Ureter (tissue), 1 donor: ENCODE data around the gene UBA1. TPM values are rescaled to one million over a fixed set of nuclear protein-coding genes. Genes with fewer than 3 reads are reported as not detected.

Experiments used
- DNase-seq: peaks from one replicate; pipeline ENCODE4 v3.0.0-alpha.2; 2020; ENCODE audit warnings: low spot score
- total RNA-seq: library from RNA; stranded (reverse); gene quantifications from one replicate; pipeline ENCODE4 v1.2.4, GENCODE V29; 2023
- donor health status: DM: yes; HTN: yes; CAD: no.

UBA1 gene
- total RNA-seq, 1 donor from 2014 or later = 193 TPM

GRCh38 chrX:47187106-47187677 is 6.4 kb upstream of the UBA1 start:
- DNase-seq = no peak

DNA sequence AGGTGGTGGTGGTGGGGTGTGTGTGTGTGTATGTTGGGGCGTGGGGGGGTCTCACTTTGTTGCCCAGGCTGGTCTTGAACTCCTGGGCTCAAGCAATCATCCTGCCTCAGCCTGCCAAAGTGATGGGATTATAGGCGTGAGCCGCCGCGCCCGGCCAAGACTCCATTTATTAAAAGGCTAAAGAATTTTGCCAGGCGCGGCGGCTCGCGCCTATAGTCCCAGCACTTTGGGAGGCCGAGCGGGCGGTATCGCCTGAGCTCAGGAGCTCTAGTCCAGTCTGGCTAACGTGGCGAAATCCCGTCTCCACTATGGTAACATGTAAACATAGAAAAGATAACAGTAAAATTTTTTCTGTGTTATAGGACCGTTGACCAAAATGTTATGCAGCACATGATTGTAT is 3.7 kb upstream of the UBA1 start:
- no peak for DNase-seq

- peak; percentile 83 for DNase-seq
Observed at GRCh38 chrX:47190445-47191269, 3.0 kb upstream of the UBA1 start.

DNA sequence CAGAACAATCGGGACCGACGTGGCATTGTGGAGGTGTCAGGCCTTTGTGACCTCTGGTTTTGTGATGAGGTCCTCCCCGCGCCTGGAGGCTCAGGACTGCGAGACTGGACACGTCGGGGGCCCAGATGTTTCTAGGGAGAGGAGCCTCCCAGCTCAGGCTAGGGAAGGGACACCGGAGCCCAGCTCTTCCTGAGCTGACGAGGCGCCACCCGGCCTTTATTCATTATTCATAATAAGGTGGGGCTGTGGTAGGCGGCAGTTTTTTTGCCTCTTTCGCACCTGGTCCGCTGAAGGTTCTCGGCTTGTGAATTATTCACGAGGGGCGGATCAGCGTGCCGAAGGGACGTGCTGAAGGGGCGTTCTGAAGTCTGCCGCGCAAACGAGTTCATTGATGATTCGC is 2.3 kb upstream of the UBA1 start:
- DNase-seq = no peak

DNA sequence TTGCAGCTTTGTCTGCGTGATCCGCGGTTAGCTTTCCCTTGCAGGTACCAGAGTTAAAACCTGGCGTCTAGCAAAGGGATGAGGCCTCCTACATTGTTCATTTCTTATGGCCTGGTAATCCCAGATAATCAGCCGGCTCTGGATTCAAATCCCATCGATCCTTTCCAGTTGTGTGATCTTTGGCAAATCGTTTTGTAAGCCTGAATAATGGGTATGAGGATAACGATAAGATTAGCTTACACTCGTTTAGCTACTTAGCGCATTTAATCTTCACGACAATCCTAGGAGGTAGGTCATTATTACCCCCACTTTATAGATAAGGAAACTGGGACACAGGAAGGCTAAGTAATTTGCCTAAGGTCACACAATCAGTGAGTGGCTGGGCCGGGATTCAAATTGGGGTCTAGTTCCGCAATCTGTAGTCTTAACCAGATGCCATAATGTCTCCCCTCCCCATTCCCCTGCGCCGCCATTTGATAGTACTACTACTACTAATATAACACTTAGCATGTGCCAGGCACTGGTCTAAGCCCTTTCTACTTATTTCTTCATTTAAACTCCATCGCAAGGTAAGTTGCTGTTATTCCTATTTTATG is 1.7 kb upstream of the UBA1 start:
- DNase-seq = no peak

DNA sequence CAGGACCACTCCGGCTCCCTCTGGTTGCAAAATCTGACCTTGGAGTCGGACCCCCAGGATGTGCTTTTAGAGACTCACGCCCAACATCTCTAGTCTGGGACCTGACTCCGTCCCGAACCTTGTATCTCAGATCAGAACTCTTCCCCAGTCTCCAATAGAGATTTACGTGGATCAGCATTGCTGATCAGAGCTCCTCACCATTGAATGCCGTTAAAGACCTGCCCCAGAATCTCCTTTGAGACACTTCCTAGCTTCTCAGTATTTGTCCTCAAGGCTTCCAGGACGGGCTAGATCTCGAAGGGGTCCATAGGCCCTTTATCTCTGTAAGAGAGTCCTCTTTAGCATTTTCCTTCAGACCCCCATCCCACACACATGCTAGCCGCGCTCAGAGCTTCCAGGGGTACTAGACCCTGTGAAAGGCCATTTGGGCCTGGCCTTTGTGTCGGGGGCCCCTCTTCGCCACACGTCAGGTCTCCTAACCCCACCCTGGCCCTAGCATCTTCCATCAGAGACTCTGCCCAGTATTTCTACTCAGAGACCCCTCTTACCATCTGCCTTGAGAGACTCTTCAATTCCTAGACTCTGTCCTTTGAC is 662 bp downstream of the UBA1 start:
- no peak for DNase-seq

DNA sequence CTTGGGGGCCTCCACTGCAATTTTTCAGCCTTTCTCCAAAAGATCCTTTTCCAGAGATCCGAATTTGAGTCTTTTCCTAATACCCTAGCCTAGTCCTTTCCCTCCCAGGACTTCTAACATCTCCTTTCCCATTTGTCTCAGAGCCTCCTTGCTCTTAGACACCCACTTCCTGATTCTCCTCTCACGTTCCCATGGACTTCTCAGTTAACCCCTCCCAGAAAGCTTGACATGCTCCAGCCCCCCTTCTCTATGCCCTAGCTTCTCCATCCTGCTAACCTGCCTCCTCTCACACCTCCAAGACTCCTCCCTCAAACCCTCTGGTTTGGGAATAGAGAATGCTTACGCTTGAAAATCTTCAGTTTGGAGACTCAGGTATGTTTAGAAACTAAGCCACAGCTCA is 2.5 kb downstream of the UBA1 start:
- no peak for DNase-seq

- DNase-seq = no peak
Observed at GRCh38 chrX:47197526-47197925, 3.9 kb downstream of the UBA1 start.

GRCh38 chrX:47198026-47198686 is 4.5 kb downstream of the UBA1 start:
- DNase-seq = no peak

DNA sequence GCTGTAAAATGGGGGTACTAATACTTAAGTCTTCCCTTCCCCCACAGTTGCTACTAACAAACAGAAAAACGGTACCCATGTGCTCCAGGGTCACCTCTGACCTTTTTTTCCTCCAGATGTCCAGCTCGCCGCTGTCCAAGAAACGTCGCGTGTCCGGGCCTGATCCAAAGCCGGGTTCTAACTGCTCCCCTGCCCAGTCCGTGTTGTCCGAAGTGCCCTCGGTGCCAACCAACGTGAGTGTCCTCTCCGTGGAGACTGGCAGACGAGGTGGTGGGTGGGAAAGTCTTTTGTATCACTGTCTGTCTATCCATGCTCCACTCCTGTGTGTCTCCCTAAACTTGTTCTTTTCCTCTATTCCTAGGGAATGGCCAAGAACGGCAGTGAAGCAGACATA is 5.1 kb downstream of the UBA1 start:
- DNase-seq = no peak

DNA sequence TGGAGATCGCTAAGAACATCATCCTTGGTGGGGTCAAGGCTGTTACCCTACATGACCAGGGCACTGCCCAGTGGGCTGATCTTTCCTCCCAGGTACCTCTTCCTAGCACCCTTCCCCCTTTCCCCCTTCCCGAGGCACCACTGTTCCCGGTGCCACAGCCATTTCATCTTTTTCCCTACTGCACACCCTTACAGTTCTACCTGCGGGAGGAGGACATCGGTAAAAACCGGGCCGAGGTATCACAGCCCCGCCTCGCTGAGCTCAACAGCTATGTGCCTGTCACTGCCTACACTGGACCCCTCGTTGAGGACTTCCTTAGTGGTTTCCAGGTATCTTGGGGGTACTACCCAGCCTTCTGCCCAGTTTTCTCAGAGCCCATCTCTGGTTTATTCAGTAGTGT is 5.7 kb downstream of the UBA1 start:
- DNase-seq = no peak

GRCh38 chrX:47200385-47201150 is 6.9 kb downstream of the UBA1 start:
- DNase-seq = no peak

DNA sequence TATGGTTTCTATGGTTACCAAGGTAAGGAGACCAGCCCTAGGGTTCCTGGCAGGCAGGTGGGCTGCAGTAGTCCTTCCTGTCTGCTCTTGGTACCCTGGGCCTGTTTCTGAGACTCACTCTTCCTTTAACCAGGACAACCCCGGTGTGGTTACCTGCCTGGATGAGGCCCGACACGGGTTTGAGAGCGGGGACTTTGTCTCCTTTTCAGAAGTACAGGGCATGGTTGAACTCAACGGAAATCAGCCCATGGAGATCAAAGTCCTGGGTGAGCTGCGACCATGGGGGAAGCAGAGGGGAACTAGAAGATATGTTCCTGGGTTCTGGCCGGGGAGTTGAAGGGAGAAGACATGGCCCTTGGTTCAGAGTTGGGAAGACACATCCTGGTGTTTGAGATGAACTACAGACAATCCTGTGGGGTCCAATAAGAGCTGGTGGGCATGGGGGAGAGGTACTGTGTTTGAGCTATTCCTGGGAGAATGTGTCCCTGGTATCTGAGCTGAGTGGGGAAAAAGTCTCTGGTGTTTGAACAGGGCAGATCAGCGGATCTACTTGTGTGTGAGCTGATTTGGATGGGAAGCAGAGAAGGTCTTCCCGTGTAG is 7.8 kb downstream of the UBA1 start:
- DNase-seq = no peak

DNA sequence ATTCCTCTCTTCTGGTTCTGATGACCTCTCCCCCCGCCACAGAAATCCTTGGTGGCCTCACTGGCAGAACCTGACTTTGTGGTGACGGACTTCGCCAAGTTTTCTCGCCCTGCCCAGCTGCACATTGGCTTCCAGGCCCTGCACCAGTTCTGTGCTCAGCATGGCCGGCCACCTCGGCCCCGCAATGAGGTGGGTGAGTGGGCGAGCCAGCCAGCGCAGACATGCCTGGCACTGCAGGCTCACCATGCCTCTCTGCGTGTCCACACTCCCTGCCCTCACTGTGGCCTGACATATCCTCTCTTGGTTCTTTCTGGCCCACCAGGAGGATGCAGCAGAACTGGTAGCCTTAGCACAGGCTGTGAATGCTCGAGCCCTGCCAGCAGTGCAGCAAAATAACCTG is 8.7 kb downstream of the UBA1 start:
- no peak for DNase-seq

DNA sequence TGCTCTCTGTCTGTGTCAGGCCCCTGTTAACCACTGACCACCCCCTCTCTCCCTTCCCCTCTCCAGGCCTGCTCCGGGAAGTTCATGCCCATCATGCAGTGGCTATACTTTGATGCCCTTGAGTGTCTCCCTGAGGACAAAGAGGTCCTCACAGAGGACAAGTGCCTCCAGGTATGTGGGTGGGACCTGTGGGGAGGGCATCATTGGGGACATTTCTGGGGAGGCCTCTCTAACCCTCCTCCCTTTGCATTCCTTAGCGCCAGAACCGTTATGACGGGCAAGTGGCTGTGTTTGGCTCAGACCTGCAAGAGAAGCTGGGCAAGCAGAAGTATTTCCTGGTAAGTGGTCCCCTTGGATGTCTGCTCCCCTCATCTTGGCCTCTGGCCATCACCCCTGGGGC is 9.2 kb downstream of the UBA1 start:
- no peak for DNase-seq

- no peak for DNase-seq
Observed at GRCh38 chrX:47204970-47205369, 11.3 kb downstream of the UBA1 start.

GRCh38 chrX:47206316-47206715 is 12.7 kb downstream of the UBA1 start:
- no peak for DNase-seq

- no peak for DNase-seq
Observed at GRCh38 chrX:47208108-47208507, 14.5 kb downstream of the UBA1 start.

DNA sequence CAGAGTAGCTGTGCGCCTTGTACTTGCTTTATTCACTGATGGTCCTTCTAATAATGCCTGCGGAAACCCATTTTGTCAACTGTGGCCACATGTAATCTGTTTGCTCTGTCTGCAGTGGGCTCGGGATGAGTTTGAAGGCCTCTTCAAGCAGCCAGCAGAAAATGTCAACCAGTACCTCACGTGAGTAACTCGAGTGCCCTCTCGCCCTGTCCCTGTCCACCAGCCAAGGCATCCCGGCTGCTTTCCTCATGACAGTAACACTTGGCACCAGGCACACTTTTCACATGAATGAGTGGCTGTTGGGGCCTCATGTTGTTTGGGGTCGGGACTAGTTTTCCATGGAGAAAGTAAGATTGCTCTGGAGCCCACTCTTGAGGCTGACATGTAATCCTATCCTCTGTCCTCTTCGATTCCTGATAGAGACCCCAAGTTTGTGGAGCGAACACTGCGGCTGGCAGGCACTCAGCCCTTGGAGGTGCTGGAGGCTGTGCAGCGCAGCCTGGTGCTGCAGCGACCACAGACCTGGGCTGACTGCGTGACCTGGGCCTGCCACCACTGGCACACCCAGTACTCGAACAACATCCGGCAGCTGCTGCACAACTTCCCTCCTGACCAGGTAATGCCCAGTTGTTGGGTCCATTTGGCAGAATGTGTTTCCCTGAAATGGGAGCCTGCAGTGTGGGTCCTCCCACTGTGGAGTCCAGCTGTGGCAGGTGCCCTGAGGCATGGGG is 16.0 kb downstream of the UBA1 start:
- DNase-seq = no peak

GRCh38 chrX:47210661-47211425 is 17.2 kb downstream of the UBA1 start:
- DNase-seq = no peak
